NB4 (cell line): Measurements from ENCODE around the gene SPATA16.

Experiments
- CTCF ChIP-seq: IDR thresholded peaks from one replicate; pipeline ENCODE4 v1.5.1; 2012; ENCODE audit warnings: low read depth, low read length
- MYC ChIP-seq: IDR thresholded peaks from 2 replicates; pipeline ENCODE4 v1.6.1; 2011; ENCODE audit warnings: low read depth, low read length
- POLR2A ChIP-seq: IDR thresholded peaks from 2 replicates; pipeline ENCODE4 v1.6.1; 2011; ENCODE audit warnings: mild to moderate bottlenecking; ENCODE audit not compliant: insufficient read length; ENCODE audit errors: extremely low read depth

GRCh38 chr3:172989373-172989772 is 151.7 kb downstream of the SPATA16 start:
- TF ChIP-seq CTCF (no peak), MYC (no peak), POLR2A (no peak)
